ENCODE results near the gene G3BP2.
"Not testable (repeated sequence)": the region's sequence is repeated elsewhere in the genome, so short reads cannot be mapped to it uniquely, and the experiment has no call there.

G3BP2 gene

GRCh38 chr4:75683482-75684155, 10.4 kb upstream of the G3BP2 start:
- DNase-seq (ENCODE audit: low read depth), result no peak

GRCh38 chr4:75679876-75680575, 6.8 kb upstream of the G3BP2 start:
- no peak for DNase-seq (ENCODE audit: low read depth)

GRCh38 chr4:75678965-75679364, 5.8 kb upstream of the G3BP2 start:
- no peak for DNase-seq (ENCODE audit: low read depth)

- no peak for DNase-seq (ENCODE audit: low read depth)
Observed at GRCh38 chr4:75678473-75678872, 5.3 kb upstream of the G3BP2 start.

- DNase-seq (ENCODE audit: low read depth), result no peak
Observed at GRCh38 chr4:75675004-75675531, 1.9 kb upstream of the G3BP2 start.

- no peak for DNase-seq (ENCODE audit: low read depth)
Observed at GRCh38 chr4:75673959-75674328, 733 bp upstream of the G3BP2 start.

GRCh38 chr4:75672461-75673026, 667 bp downstream of the G3BP2 start:
- DNase-seq (ENCODE audit: low read depth), result peak; percentile 74

- DNase-seq (ENCODE audit: low read depth), result no peak
Observed at GRCh38 chr4:75671802-75672421, 1.3 kb downstream of the G3BP2 start.

GRCh38 chr4:75668596-75668995, 4.6 kb downstream of the G3BP2 start:
- DNase-seq (ENCODE audit: low read depth), result no peak

- not testable (repeated sequence) for DNase-seq (ENCODE audit: low read depth)
Observed at GRCh38 chr4:75667636-75668035, 5.6 kb downstream of the G3BP2 start.

GRCh38 chr4:75666299-75666698, 6.9 kb downstream of the G3BP2 start:
- no peak for DNase-seq (ENCODE audit: low read depth)

GRCh38 chr4:75664604-75665003, 8.6 kb downstream of the G3BP2 start:
- DNase-seq (ENCODE audit: low read depth), result not testable (repeated sequence)

- DNase-seq (ENCODE audit: low read depth), result no peak
Observed at GRCh38 chr4:75662626-75663025, 10.6 kb downstream of the G3BP2 start.

GRCh38 chr4:75660491-75660890, 12.7 kb downstream of the G3BP2 start:
- no peak for DNase-seq (ENCODE audit: low read depth)

GRCh38 chr4:75659512-75660031, 13.6 kb downstream of the G3BP2 start:
- DNase-seq (ENCODE audit: low read depth), result no peak

GRCh38 chr4:75658876-75659275, 14.3 kb downstream of the G3BP2 start:
- DNase-seq (ENCODE audit: low read depth), result no peak

GRCh38 chr4:75655562-75655961, 17.6 kb downstream of the G3BP2 start:
- no peak for DNase-seq (ENCODE audit: low read depth)

- DNase-seq (ENCODE audit: low read depth), result no peak
Observed at GRCh38 chr4:75654905-75655304, 18.3 kb downstream of the G3BP2 start.

GRCh38 chr4:75653845-75654503, 19.2 kb downstream of the G3BP2 start:
- no peak for DNase-seq (ENCODE audit: low read depth)

GRCh38 chr4:75644095-75644494, 29.1 kb downstream of the G3BP2 start:
- no peak for DNase-seq (ENCODE audit: low read depth)

- DNase-seq (ENCODE audit: low read depth), result no peak
Observed at GRCh38 chr4:75643651-75644050, 29.6 kb downstream of the G3BP2 start.

- DNase-seq (ENCODE audit: low read depth), result no peak
Observed at GRCh38 chr4:75639124-75639695, 34.0 kb downstream of the G3BP2 start.

All from T follicular helper cell (primary cell).